Measurements from ENCODE around the gene C19orf47.
"Not testable (repeated sequence)": the region's sequence is repeated elsewhere in the genome, so short reads cannot be mapped to it uniquely, and the experiment has no call there.

Gene C19orf47

DNA sequence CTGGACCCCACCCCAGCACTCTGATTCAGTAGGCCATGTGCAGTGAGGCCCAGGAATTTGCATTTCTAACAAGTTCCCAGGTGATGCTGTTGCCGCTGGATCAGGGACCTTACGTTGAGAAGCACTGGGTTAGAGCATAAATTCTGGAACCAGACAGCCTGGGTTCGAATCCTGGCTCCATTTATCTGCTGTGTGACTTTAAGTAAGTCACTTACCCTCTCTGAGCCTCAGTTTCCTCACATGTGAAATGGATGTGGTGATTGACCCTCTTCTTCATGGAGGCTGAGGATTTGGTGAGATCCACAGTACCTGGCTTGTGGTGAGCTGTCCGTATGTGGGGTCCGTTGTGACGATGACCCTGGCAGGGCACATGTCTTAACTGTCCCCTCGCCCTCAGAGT is 25.9 kb upstream of the C19orf47 start:
- no peak for ATAC-seq

DNA sequence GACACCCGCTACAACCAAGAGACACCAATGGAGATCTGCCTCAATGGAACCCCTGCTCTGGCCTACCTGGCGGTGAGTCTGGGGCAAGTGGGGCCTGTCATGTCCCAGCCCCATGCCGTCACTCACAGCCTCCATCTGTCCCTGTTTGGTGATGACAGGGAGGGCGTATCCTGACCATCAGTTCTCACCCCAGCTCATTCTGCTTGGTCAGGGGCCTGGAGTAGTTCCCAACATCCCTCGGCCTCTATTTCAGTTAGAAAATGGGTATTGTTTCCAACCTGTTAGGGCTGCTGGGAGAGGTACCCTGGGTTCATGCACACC is 23.6 kb upstream of the C19orf47 start:
- ATAC-seq, result no peak

DNA sequence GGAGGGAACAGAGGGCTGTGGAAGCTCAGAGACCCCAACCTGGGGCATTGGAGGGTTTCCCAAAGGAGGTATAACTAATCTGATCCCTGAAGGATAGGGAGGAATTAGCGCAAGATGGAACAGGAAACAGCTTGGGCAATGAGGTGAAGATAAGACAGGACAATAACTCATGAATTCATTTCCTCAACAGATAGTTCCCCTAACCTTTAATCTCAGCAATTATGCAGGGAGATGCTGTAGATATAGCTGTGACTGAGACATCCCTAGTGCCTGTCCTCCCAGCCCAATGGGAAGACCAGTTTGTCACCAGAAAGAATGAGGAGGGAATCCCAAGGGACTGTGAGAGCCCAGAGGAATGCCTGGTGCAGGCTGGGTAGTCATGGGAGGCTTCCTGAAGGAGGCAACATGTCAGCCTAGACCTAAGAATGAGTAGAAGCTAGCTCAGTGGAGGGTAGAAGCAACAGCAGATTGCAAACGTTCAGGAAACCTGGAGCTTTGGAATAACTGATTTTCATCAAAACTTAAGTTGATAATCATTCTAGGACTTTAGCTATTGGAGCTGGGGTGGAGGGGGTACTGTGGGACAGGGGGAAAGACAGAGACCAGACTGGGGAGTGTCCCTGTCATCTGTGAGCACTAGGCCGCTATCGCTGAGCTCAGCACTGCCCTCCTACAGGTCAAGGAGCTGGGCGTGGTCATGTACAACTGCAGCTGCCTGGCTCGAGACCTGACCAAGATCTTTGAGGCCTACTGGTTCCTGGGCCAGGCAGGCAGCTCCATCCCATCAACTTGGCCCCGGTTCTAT is 23.0 kb upstream of the C19orf47 start:
- no peak for ATAC-seq

DNA sequence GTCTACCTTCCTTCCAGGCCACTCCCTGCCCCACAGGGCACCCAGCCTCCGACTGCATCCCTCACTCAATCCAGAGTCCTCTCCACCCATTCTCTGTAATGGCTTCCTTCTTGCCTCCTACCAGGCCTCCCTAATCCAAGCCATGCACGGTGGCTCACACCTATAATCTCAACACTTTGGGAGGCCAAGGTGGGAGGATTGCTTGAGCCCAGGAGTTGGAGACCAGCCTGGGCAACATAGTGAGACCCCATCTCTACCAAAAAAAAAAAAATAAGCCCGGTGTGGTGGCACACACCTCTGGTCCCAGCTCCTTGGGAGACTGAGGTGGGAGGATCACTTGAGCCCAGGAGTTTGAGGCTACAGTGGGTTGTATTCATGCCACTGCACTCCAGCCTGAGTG is 22.1 kb upstream of the C19orf47 start:
- not testable (repeated sequence) for ATAC-seq

DNA sequence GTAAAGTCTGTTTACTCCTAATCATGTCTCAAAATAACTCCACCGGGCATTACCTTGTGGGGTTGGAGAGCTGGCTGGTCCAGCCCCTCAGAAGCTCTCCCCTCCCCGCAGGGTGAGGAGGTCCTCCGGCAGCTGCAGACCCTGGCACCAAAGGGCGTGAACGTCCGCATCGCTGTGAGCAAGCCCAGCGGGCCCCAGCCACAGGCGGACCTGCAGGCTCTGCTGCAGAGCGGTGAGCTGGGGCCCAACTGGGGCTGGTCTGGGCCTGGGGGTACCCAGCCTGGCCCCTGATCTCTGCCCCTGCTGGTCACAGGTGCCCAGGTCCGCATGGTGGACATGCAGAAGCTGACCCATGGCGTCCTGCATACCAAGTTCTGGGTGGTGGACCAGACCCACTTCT is 21.6 kb upstream of the C19orf47 start:
- ATAC-seq, result no peak

DNA sequence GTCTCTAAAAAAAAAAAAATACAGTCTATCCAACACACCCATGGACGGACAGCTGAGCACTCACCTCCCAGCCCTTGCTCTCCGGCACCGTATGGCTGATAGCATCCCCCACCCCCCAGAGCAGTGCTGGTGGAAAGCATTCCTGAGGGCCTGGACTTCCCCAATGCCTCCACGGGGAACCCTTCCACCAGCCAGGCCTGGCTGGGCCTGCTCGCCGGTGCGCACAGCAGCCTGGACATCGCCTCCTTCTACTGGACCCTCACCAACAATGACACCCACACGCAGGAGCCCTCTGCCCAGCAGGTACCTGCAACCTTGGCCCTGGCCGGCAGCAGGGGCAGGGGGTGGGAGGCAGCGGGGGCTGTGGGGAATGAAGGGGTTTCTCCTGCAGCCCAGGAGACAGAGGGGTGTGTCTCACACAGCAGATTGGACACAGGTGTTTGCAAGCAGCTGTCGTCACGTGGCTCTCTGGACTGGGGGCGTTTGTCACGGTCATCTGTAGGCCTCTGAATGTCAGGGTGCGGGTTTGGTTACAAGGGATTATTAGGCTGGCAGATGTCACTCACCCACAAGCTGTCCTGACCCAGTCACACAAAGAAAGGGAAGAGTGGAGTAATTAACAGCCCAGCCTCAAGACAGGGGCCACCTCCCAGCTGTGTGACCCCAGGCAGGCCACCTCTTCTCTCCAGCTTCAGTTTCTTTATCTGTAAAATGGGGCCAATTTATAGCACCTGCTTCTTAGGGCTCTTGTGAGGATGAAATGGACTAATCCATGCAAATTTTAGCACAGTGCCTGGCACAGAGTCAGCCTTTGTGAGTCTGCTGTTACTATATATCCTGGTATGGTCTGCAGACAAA is 19.6 kb upstream of the C19orf47 start:
- no peak for ATAC-seq

DNA sequence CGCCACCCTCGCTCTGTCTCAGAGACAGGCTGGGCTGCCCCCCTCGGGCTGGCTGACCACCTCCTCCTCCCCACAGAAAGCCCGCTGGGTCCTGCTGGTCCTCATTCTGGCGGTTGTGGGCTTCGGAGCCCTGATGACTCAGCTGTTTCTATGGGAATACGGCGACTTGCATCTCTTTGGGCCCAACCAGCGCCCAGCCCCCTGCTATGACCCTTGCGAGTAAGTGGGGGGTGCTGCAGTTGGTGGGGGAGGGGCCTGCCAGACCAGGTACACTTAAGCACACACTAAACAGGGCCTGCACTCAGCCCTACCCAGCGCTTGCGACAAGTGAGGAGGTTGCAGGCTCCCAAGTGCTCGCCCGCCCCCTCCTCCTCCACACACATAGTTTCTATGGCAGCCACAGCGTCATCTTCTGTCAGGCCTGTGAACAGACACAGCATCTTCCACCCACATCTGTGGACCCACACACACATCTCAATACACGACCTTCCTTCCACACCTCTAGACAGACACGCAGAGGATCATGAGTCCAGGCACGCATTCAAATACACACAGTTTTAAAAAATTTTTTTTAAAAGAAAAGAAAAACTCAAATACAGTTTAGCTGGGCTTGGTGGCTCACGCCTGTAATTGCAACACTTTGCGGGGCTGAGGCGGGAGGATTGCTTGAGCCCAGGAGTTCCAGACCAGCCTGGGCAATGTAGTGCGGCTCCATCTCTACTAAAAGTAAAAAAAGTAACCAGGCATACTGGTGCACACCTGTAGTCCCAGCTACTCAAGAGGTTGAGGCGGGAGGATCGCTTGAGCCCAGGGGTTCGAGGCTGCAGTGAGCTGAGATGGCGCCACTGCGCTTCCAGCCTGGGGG is 18.7 kb upstream of the C19orf47 start:
- ATAC-seq, result no peak

DNA sequence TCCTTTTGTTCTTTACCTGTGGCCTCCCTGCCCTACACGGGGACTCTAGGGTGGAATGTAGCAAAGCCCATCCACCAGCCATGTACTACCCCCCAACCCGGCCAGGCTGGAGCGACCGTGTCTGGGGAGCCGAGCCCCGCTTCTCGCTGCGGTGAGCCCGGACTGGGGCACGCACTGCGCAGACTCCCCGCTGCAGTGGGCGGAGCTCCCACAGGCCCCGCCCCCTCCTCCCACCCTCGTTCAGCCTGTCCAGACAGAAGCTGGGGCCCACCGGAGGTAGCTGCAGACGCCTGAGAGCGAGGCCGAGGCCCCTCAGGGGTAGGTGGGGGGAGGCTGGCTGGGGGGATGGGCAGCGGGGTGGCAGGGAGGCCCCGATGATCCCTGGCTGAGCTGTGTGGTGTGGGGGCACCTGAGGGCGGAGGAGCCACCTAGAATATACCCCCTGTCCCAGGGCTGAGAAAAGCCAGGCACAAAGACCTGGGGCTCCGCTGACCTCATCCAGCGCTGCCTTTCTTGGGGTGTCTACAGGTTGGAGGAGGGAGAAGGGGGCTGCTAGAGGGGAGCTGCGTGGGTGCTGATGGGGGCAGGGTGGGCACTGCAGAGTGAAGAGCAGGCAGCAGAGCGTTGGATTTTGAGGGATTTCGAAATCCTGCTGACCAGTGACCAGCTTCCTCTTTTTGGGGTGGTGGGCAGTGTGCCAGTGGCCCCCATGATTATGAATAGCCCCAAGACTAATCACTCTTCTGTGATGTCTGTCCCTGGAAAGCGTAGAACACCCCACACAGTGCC is 17.6 kb upstream of the C19orf47 start:
- peak; percentile 48 to 53 for ATAC-seq

DNA sequence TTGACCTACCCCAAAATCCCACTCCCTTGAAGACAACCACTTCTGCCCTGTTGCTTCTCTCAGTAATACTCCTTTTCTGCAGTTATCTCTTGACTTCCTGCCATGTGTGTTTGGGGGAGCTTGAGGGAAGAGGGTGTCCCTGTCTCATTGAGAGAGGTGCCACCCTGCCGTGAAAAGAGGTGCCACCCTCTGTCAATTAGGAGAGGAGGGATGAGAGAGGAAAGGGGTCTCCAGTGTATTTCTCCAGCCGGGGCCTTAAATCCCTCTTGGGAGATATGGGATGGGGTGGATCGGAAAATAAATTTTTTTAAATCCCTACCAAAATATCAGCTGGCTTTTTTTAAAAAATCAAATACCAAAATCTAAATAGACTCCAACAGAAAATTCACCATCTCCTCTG is 16.8 kb upstream of the C19orf47 start:
- no peak for ATAC-seq

DNA sequence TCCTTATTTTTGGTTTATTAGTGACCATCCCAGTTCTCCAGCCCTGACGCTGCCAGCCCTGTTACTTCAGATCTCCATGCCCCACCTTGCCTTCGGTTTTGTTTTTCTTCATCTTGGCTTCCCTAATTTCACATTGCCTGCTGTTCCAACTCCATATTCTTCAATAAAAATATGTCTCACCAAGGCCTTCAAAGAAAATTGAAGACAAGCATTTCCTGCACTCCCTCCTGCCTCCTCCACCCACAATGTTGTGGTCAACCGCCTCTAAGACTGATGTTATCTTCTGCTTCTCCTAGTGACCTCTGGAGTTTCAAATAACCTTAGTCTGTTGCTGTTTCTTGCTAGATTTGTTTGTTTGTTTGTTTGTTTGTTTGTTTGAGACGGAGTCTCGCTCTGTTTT is 14.9 kb upstream of the C19orf47 start:
- no peak for ATAC-seq

DNA sequence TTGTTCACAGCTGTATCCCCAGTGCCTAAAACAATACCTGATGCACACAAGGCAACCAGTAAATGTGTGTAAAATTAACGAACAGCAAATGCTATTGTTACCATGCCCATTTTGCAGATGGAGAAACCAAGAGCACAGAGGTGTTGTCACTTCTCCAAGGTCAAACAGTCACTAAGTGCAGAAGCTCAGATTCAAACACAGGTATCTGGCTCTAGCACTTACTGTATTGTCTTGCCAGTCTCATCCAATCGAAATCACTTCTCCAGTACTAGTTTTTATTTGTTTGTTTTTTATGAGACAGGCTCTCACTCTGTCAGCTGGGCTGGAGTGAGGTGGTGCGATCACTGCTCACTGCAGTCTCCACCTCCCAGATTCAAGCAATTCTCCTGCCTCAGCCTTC is 14.0 kb upstream of the C19orf47 start:
- ATAC-seq, result no peak

DNA sequence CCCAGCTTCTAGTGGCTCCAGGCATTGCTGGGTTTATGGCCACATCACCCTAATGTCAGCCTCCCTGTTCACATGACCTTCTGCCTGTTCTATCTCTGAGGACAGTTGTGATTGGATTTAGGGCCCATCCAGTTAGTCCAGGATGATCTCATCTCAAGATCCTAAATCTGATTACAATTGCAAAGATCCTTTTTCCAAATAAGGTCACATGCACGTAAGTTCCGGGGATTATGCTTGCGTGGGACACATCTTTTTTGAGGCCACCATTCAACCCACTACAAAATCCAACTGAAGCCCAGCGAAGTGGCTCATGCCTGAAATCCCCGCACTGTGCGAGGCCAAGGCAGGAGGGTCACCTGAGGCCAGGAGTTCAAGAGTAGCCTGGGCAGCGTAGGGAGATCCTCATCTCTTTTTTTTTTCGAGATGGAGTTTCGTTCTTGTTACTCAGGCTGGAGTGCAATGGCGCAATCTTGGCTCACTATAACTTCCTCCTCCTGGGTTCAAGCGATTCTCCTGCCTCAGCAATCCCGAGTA is 12.6 kb upstream of the C19orf47 start:
- no peak for ATAC-seq

DNA sequence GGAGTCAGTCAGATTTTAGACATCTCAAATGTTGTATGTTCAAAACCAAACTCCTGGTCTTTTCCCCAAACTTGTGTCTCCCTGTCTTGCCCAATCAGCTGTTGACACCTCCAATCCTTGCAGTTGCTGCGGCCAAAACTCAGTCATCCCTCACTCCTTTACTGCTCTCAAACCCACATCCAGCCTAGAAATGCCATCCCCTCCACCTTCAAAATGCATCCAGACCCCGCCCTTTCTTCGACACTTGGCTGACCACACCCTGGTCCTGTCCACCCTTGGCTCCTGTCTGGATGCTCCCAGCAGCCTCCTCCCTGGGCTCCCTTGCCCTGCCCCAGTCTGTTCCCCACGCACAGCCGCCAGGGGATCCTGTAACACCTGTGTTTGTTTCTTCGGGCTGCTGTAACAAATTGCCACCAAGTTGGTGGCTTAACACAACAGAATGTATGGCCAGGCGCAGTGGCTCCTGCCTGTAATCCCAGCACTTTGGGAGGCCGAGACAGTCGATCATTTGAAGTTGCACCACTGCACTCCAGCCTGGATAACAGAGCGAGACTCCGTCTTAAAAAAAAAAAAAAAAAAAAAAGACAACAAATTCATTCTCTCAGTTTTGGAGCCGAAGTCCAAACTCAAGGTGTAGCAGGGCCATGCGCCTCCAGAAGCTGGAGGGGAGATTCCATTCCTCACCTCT is 12.0 kb upstream of the C19orf47 start:
- ATAC-seq, result no peak

DNA sequence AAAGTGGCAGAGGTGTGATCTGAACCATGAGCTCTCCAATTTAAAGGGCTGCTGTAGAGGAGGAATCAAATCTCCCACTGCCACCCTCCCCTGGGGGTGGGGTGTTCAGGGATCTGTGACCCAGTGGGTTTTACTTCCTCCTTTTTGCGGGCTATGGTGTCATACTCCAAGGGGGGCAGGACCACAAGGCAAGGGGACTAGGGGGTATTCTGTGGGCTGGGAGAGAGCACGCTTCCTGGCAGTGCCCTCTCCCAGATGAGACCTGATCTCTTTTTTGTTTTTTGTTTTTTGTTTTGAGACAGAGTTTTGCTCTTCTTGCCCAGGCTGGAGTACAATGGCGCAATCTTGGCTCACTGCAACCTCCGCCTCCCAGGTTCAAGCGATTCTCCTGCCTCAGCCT is 10.6 kb upstream of the C19orf47 start:
- ATAC-seq, result peak; percentile 51 to 59

DNA sequence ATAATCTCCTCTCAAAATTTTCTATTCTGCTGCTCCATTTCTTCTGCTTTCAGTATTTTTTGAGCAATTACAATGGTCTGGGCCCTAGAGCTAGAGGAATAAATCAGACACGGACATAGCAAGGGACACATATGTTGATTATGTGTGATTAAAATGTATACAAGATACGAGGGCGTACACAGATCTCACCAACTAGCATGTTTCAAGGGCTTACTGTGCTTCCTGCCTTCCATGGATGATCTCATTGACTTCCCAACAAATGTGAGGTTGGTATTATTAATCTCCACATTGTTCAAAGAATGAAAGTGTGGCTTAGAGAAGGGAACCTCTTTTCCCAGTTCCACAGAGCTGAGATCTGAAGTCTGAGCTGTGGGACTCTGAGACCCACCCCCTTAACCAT is 9.4 kb upstream of the C19orf47 start:
- no peak for ATAC-seq

DNA sequence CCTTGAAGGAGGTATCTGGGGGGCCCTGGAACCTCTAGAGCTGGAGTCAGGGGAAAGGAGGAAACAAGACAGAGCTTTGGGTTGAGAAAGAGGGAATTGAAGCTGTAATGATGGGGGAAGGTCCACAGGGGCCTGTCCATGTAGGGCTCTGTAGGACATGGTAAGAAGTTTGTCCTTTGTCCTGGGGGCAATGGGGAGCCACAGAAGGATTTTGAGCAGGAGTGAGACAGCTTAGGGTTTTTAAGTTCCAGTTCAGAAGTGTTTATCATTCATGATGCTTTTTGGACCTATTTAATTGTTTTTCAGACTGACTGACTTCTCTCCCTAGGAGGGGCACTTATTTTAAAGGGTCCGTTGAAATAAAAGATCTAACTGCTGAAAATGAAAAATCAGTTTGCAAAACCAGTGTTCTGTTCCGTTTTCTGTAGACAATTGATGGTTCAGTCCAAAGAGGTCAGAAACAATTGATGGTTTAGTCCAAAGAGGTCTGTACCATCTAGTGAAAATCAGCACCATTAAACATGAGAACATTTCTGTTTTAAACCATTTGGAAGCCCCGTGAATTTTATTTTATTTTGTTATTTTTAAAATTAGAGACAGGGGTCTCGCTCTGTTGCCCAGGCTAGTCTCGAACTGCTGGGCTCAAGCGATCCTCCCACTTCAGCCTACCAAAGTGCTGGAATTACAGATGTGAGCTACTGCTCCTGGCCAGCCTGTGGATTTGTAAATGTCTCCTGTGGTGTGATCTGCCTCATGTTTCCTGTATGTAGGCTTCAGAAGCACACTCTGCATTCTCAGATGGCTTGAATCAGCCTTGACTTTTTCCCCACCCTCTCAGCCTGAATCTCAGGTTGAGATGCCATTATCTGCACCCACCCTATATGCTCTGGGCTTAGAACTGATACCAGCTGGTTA is 8.7 kb upstream of the C19orf47 start:
- no peak for ATAC-seq

DNA sequence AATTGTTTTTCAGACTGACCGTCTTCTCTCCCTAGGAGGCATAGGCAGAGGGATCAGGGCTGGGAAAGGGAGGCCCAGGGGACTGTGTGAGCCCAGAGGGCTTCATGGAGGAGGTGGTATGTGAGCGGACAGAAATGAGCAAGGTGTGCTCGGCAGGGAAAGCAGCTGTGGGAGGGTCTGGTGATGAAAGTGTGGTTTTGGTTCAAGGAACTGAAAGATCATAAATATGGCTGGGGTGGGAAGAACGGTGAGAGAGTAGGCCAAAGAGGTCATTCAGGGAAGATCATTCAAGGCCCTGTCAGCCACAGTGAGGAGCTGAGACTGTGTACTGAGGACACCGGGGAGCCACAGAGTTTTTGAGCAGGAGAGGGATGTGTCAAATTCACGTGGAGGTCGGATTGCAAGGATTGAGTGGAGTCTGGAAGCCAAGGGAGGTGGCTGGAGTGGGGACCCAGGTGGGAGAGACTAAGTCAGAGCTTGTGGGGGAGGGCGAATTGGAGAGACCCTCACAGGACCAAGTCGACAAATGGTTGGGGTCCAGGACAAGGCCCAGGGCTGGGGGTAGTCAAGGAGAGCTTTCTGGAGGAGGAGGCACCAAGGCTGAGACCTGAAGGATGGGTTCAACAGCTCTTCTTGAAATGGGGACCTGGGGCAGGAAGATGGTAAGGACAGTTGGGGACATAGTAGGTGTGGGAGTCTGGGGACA is 7.9 kb upstream of the C19orf47 start:
- no peak for ATAC-seq

DNA sequence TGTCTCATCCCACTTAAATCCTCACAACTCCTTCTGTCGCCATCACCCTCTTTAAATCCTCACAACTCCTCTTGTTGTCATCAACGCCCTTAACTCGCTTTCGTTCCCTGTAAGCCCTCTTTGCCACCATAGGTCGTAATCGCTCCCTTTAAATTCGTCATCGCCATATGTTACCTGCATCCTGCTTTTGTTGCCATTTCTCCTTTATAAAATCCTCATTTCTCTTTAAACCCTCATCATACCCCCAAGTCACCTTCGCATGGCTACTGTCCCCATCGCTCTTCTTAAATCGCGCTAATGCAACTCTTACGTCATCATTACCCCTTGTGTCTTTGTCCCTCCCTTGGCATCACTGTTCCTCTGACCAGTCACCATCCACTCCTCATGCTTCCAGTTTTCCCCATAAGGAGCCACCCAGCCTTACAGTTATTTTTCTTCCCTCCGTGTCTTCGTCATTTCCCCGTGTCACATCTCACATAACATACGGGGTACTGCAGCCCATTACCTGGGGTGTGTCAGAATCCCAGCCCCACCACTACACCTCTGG is 837 bp upstream of the C19orf47 start:
- ATAC-seq, result no peak

DNA sequence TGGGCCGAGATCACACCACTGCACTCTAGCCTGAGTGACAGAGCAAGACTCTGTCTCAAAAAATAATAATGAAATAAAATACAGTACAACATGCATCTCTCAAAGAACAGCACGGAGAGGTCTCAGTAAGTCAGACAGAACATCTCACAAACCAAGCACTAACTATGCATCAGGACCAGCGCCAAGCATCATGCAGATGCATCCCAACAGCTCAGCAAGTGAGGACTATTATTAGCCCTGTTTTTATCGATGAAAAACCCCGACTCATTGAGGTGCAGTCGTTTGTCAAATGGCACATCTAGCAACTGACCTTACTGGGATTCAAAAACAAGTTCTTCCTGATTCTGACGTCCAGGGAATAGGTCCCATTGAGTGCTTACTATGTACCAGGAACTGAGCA is 3.8 kb downstream of the C19orf47 start:
- ATAC-seq, result no peak
